Measurements from ENCODE around the gene NR0B2. TPM values are rescaled to one million over a fixed set of nuclear protein-coding genes. Genes with fewer than 3 reads are reported as not detected.

The NR0B2 gene
- total and polyA plus RNA-seq, 2 of the 13 experiments (the other 11 are each of a cell fraction or from before 2014, with no cell fraction given) = 72.5 to 133 TPM

DNA sequence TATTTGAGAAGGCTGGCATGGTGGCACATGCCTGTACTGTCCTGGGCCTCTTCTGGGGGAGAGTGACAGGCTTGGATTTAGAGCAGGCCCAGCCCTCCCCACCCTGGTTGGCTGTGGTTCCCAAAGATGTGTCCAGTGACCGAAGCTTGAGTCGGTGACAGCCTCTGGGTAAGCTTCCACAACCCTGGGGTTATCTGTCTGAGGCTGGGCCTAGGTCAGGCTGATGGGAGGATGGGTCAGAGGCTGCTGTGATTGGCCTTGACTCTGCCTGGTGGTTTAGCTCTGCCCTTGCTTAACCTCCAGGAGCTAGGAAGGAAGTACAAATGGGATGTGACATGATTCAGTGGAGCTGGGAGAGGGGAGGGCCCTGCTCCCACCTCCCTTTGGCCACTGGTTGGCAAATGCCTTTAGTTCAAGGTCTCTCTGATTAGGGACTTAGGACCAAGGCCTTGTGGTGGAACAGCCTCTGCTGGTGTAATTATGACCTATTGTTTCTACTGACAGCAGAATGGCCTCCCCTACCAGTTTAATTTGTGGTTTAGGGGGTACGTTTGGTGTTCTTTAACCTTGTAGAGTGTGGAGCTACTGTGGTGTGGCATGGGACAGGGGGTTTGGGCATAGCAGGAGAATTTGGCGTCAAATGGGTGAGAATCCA, 24.4 kb upstream of the NR0B2 start (continued):
- TF ChIP-seq, protein P1, sequence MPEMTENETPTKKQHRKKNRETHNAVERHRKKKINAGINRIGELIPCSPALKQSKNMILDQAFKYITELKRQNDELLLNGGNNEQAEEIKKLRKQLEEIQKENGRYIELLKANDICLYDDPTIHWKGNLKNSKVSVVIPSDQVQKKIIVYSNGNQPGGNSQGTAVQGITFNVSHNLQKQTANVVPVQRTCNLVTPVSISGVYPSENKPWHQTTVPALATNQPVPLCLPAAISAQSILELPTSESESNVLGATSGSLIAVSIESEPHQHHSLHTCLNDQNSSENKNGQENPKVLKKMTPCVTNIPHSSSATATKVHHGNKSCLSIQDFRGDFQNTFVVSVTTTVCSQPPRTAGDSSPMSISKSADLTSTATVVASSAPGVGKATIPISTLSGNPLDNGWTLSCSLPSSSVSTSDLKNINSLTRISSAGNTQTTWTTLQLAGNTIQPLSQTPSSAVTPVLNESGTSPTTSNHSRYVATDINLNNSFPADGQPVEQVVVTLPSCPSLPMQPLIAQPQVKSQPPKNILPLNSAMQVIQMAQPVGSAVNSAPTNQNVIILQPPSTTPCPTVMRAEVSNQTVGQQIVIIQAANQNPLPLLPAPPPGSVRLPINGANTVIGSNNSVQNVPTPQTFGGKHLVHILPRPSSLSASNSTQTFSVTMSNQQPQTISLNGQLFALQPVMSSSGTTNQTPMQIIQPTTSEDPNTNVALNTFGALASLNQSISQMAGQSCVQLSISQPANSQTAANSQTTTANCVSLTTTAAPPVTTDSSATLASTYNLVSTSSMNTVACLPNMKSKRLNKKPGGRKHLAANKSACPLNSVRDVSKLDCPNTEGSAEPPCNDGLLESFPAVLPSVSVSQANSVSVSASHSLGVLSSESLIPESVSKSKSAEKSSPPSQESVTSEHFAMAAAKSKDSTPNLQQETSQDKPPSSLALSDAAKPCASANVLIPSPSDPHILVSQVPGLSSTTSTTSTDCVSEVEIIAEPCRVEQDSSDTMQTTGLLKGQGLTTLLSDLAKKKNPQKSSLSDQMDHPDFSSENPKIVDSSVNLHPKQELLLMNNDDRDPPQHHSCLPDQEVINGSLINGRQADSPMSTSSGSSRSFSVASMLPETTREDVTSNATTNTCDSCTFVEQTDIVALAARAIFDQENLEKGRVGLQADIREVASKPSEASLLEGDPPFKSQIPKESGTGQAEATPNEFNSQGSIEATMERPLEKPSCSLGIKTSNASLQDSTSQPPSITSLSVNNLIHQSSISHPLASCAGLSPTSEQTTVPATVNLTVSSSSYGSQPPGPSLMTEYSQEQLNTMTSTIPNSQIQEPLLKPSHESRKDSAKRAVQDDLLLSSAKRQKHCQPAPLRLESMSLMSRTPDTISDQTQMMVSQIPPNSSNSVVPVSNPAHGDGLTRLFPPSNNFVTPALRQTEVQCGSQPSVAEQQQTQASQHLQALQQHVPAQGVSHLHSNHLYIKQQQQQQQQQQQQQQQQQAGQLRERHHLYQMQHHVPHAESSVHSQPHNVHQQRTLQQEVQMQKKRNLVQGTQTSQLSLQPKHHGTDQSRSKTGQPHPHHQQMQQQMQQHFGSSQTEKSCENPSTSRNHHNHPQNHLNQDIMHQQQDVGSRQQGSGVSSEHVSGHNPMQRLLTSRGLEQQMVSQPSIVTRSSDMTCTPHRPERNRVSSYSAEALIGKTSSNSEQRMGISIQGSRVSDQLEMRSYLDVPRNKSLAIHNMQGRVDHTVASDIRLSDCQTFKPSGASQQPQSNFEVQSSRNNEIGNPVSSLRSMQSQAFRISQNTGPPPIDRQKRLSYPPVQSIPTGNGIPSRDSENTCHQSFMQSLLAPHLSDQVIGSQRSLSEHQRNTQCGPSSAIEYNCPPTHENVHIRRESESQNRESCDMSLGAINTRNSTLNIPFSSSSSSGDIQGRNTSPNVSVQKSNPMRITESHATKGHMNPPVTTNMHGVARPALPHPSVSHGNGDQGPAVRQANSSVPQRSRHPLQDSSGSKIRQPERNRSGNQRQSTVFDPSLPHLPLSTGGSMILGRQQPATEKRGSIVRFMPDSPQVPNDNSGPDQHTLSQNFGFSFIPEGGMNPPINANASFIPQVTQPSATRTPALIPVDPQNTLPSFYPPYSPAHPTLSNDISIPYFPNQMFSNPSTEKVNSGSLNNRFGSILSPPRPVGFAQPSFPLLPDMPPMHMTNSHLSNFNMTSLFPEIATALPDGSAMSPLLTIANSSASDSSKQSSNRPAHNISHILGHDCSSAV (CRISPR knock-in tag; IDR thresholded peaks at IDR 0.05; ENCODE audit: borderline replicate concordance) = no peak
- TF ChIP-seq ZNF646 (CRISPR knock-in tag; IDR thresholded peaks at IDR 0.05) (no peak), ZNF572 (CRISPR knock-in tag; IDR thresholded peaks at IDR 0.05) (no peak; the same call in 1 of the 2 replicates), JUND (CRISPR knock-in tag; IDR thresholded peaks at IDR 0.05) (peak; percentile 91), ZNF430 (CRISPR knock-in tag; IDR thresholded peaks at IDR 0.05) (peak; percentile 77), ZBTB7B (CRISPR knock-in tag; IDR thresholded peaks at IDR 0.05) (peak; percentile 75; the same call in 1 of the 2 replicates), SMAD1 (CRISPR knock-in tag; IDR thresholded peaks at IDR 0.05; ENCODE audit: borderline replicate concordance, low read depth) (peak; percentile 92; the same call in 1 of the 2 replicates), ZBTB2 (CRISPR knock-in tag; IDR thresholded peaks at IDR 0.05; ENCODE audit: low read depth) (no peak), HNRNPLL (IDR thresholded peaks at IDR 0.05; ENCODE audit: low read depth, low read length, poor library complexity, severe bottlenecking) (no peak)
- TF ChIP-seq, protein P2, sequence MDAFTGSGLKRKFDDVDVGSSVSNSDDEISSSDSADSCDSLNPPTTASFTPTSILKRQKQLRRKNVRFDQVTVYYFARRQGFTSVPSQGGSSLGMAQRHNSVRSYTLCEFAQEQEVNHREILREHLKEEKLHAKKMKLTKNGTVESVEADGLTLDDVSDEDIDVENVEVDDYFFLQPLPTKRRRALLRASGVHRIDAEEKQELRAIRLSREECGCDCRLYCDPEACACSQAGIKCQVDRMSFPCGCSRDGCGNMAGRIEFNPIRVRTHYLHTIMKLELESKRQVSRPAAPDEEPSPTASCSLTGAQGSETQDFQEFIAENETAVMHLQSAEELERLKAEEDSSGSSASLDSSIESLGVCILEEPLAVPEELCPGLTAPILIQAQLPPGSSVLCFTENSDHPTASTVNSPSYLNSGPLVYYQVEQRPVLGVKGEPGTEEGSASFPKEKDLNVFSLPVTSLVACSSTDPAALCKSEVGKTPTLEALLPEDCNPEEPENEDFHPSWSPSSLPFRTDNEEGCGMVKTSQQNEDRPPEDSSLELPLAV (CRISPR knock-in tag; conservative IDR thresholded peaks at IDR 0.05; ENCODE audit: low read depth) = no peak

All from HepG2 (cell line).